GM12878 (cell line): ENCODE results near the gene KMT2E. TPM values are rescaled to one million over a fixed set of nuclear protein-coding genes. Genes with fewer than 3 reads are reported as not detected.

Source experiments
- ATAC-seq: fragments of 200-7000 bp; cut with Tn5 transposase; 3 replicates; pipeline ENCODE4 v1.9.1; 2020; ENCODE audit warnings: mild to moderate bottlenecking, moderate library complexity
- BruUV-seq: library from RNA; stranded (reverse); fragments of 400-500 nt; replicated peaks from 2 replicates; lab custom pipeline; 2021; lab: Mats Ljungman, UMichigan
- CTCF ChIA-PET: fragments of 300-600 bp; sonication (Branson Sonifier 250); formaldehyde crosslinking; extraction: SDS; loops from one replicate; lab custom pipeline; 2021; ENCODE audit warnings: inconsistent platforms; lab: Yijun Ruan, JAX
- POLR2A ChIA-PET: fragments of 350-600 bp; formaldehyde crosslinking; extraction: SDS; loops from one replicate; lab custom pipeline; 2021; ENCODE audit warnings: inconsistent platforms; lab: Charles Lee
- RAD21 ChIA-PET: fragments of 300-600 bp; sonication (Branson Sonifier 250); formaldehyde crosslinking; loops from one replicate; lab custom pipeline; 2023; ENCODE audit warnings: antibody characterized with exemption; ENCODE audit not compliant: unreplicated experiment; lab: Charles Lee
- SMC1A ChIA-PET: fragments of 300-600 bp; sonication (Branson Sonifier 250); formaldehyde crosslinking; loops from one replicate; lab custom pipeline; 2023; ENCODE audit not compliant: unreplicated experiment, uncharacterized antibody; lab: Charles Lee
- DNase-seq: peaks from one replicate; pipeline ENCODE4 v3.0.0-alpha.2; 2011; ENCODE audit warnings: low read depth, low spot score
- FAIRE-seq: peaks from 3 replicates; lab custom pipeline; 2011; peaks lifted over from hg19 to GRCh38; lab: Jason Lieb, UNC
- H2AFZ ChIP-seq: 2 replicates; pipeline ENCODE4 v1.6.0; 2011; ENCODE audit warnings: low read depth, low read length, control low read depth; ENCODE audit not compliant: control insufficient read depth
- H3K27ac ChIP-seq: 2 replicates; pipeline ENCODE4 v1.5.1; 2011; ENCODE audit warnings: control low read depth; ENCODE audit not compliant: control insufficient read depth, insufficient read depth
- H3K27me3 ChIP-seq, 2 experiments: replicated peaks in 1 of 2; 2 replicates each; pipeline versions ENCODE4 v1.6.0 to v1.6.1; 2011; ENCODE audit warnings: low read length in 1 of 2; ENCODE audit not compliant: control insufficient read depth in 2 of 2, insufficient read depth in 2 of 2
- H3K36me3 ChIP-seq, 2 experiments: 2 replicates each; pipeline ENCODE4 v1.5.1; 2011; ENCODE audit warnings: low read length in 1 of 2; ENCODE audit not compliant: control insufficient read depth in 2 of 2, insufficient read depth in 2 of 2
- H3K4me1 ChIP-seq: 2 replicates; pipeline ENCODE4 v1.6.1; 2011; ENCODE audit warnings: mild to moderate bottlenecking, low read length, moderate library complexity, mixed read lengths; ENCODE audit not compliant: control insufficient read depth, insufficient read depth
- H3K4me2 ChIP-seq: 2 replicates; pipeline ENCODE4 v1.6.0; 2011; ENCODE audit warnings: control low read depth; ENCODE audit not compliant: control insufficient read depth, insufficient read depth
- H3K4me3 ChIP-seq: fragments of 200-600 bp; sonication (generic); 2 replicates; pipeline ENCODE4 v1.5.1; 2016
- H3K79me2 ChIP-seq: 2 replicates; pipeline ENCODE4 v1.6.0; 2011; ENCODE audit warnings: low read length; ENCODE audit not compliant: control insufficient read depth, insufficient read depth
- H3K9ac ChIP-seq: 2 replicates; pipeline ENCODE4 v1.8.0; 2011; ENCODE audit warnings: low read length, control low read depth, mixed read lengths; ENCODE audit not compliant: control insufficient read depth, insufficient read depth
- H3K9me3 ChIP-seq: replicated peaks from 3 replicates; pipeline ENCODE4 v1.5.1; 2011; ENCODE audit warnings: mild to moderate bottlenecking, low read length; ENCODE audit not compliant: control insufficient read depth, insufficient read depth
- H4K20me1 ChIP-seq: 2 replicates; pipeline ENCODE4 v1.6.0; 2011; ENCODE audit not compliant: control insufficient read depth, insufficient read depth
- CBFB ChIP-seq: IDR thresholded peaks from 2 replicates; pipeline ENCODE4 v1.6.1; 2016; ENCODE audit warnings: antibody characterized with exemption, low read depth
- MYB ChIP-seq: fragments of 150-350 bp; IDR thresholded peaks from 2 replicates; pipeline ENCODE4 v1.6.1; 2014; ENCODE audit warnings: mild to moderate bottlenecking, low read depth, low read length, borderline replicate concordance
- NFIC ChIP-seq: IDR thresholded peaks from 2 replicates; pipeline ENCODE4 v1.6.1; 2012; ENCODE audit warnings: low read depth, mild to moderate bottlenecking, inconsistent platforms, low read length, moderate library complexity
- POLR2A ChIP-seq: IDR thresholded peaks from 2 replicates; pipeline ENCODE4 v1.6.1; 2011; ENCODE audit warnings: low read depth, mild to moderate bottlenecking, low read length
- POLR2AphosphoS5 ChIP-seq: IDR thresholded peaks from 2 replicates; pipeline ENCODE4 v1.6.1; 2011; ENCODE audit warnings: mild to moderate bottlenecking, low read length, inconsistent platforms
- SIX5 ChIP-seq: IDR thresholded peaks from 2 replicates; pipeline ENCODE4 v1.6.1; 2011; ENCODE audit warnings: mild to moderate bottlenecking, low read depth, low read length, moderate library complexity; ENCODE audit not compliant: severe bottlenecking
- SREBF1 ChIP-seq: IDR thresholded peaks from 2 replicates; pipeline ENCODE4 v1.6.1; 2012; ENCODE audit warnings: mild to moderate bottlenecking, low read length
- WGBS: methylation state at CpG from one replicate; pipeline ENCODE4 v1.1.6; 2016; ENCODE audit warnings: low lambda C conversion rate; ENCODE audit not compliant: insufficient replicate concordance, insufficient coverage; ENCODE audit errors: missing lambda C conversion rate; 5-methylcytosine and 5-hydroxymethylcytosine counted together
- in situ Hi-C: fragments of 300-500 bp; cut with MboI; formaldehyde crosslinking; loops from 9 replicates; pipeline ENCODE4 v1.14.3; 2018; ENCODE audit warnings: mixed read lengths
- intact Hi-C: fragments of 100-400 bp; cut with micrococcal nuclease; formaldehyde crosslinking; loops from one replicate; pipeline ENCODE4 v1.14.2; 2022; ENCODE audit not compliant: unreplicated experiment
- polyA plus RNA-seq, 11 experiments: library from polyadenylated mRNA; depleted of rRNA in 4 of 11; unstranded in 6 of 11; stranded (reverse) in 5 of 11; fragments of >200 nt; fragmentation: Nextera tagmentation in 4 of 11; fragmentation: Illumina TruSeq in 1 of 11; extraction: Ambion mirVana in 4 of 11; extraction: Trizol in 1 of 11; gene quantifications; 1 replicate in 1 of 11; 2 replicates in 10 of 11; pipeline versions ENCODE4 v1.2.1 to v1.2.3, GENCODE V29; 2011 to 2016; ENCODE audit warnings: inconsistent platforms in 2 of 11, missing spikeins in 2 of 11, low read depth in 1 of 11
- total RNA-seq, 4 experiments: library from RNA; depleted of rRNA in 3 of 4; stranded (reverse); fragments of >200 nt in 3 of 4; fragmentation: Illumina TruSeq in 1 of 4; extraction: Trizol in 1 of 4; gene quantifications; 2 replicates each; pipeline versions ENCODE4 v1.2.1 to v1.2.3, GENCODE V29; 2013 to 2021
- TF ChIP-seq, protein P1 (sequence below): IDR thresholded peaks from 2 replicates; pipeline ENCODE4 v1.6.1; 2011; ENCODE audit warnings: low read depth, mild to moderate bottlenecking, low read length, moderate library complexity, borderline replicate concordance; ENCODE audit errors: extremely low read depth
- TF ChIP-seq, protein P2 (sequence below): IDR thresholded peaks from 2 replicates; pipeline ENCODE4 v1.6.1; 2012; ENCODE audit warnings: improper control_type of control experiment, low read depth, low read length; ENCODE audit not compliant: insufficient replicate concordance

The KMT2E gene
- total and polyA plus RNA-seq, 10 of the 15 experiments (the other 5 are each of a cell fraction or from before 2014, with no cell fraction given) = 13.2 to 68.1 (median 34.1) TPM

DNA sequence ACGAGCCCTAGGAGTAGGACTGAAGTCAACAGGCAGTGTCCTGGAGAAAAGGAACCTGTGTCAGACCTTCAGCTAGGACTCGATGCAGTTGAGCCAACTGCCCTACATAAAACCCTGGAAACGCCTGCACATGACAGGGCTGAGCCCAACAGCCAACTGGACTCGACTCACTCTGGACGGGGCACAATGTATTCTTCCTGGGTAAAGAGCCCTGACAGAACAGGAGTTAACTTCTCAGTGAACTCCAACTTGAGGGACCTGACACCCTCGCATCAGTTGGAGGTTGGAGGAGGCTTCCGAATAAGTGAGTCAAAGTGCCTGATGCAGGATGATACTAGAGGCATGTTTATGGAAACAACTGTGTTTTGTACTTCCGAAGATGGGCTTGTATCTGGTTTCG is 93.5 kb downstream of the KMT2E start:
- H3K36me3 ChIP-seq = peaks cover 10 to 50% of the 10 kb centered on the region in 2 experiments
- 97% methylated on average over 9 of the region's 9 CpGs for WGBS
- SMC1A ChIA-PET = no interaction called here
- H3K4me1 ChIP-seq = peaks cover 5% of the 10 kb centered on the region; the same call in 1 of the 2 replicates
- CTCF ChIA-PET = no interaction called here
- no peaks in the 10 kb centered on the region for H4K20me1 ChIP-seq
- H3K27ac ChIP-seq = no peak overlapping the region
- H3K4me2 ChIP-seq = no peak overlapping the region
- no peaks in the 10 kb centered on the region for H3K9me3 ChIP-seq
- no peak for DNase-seq
- H3K79me2 ChIP-seq = no peaks in the 10 kb centered on the region; the same call in 1 of the 2 replicates
- no peak overlapping the region for H2AFZ ChIP-seq
- RAD21 ChIA-PET = no interaction called here
- FAIRE-seq = no peak
- BruUV-seq = TSS peak; percentile 28
- H3K4me3 ChIP-seq = no peak overlapping the region
- no peak overlapping the region for H3K9ac ChIP-seq
- ATAC-seq = no peak
- in situ Hi-C loops (no loop called here), intact Hi-C loops (no loop called here)
- no peaks in the 10 kb centered on the region for H3K27me3 ChIP-seq
- POLR2A ChIA-PET = no interaction called here
- TF ChIP-seq CBFB = no peak
- peak; percentile 61 for TF ChIP-seq POLR2AphosphoS5
- TF ChIP-seq, all 136 proteins: peak for 1

DNA sequence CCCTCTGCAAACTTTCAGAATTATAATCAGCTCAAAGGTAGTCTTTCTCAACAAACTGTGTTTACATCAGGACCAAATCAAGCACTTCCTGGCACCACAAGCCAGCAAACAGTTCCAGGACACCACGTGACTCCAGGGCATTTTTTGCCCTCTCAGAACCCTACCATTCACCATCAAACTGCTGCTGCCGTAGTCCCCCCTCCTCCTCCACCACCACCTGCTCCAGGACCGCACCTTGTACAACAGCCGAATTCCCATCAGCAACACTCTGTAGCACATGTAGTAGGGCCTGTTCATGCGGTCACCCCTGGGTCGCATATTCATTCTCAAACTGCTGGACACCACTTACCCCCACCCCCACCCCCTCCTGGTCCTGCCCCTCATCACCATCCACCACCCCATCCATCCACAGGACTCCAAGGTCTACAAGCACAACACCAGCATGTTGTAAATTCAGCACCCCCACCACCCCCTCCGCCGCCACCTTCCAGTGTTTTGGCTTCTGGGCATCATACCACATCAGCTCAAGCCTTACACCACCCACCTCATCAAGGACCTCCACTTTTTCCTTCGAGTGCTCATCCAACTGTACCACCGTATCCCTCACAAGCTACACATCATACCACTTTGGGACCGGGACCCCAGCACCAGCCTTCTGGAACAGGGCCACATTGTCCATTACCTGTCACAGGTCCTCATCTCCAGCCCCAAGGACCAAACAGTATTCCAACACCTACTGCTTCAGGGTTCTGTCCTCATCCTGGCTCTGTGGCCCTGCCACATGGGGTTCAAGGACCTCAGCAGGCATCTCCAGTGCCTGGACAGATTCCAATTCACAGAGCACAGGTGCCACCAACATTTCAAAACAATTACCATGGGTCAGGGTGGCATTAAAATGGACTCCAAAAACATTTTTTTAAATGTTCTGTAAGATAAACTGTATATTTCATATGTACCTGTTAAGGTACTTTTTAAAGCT is 98.7 kb downstream of the KMT2E start:
- 87% methylated on average over 11 of the region's 11 CpGs for WGBS
- H3K9ac ChIP-seq = no peak overlapping the region
- CTCF ChIA-PET = interaction anchor here (1.1 to 1.5 kb wide), 2 partner anchors 131 to 190 kb away, joined by 3 to 5 read pairs; no protein-coding TSS in a partner anchor
- H3K9me3 ChIP-seq = no peaks in the 10 kb centered on the region
- peak; percentile 24 for ATAC-seq
- H3K4me2 ChIP-seq = no peak overlapping the region
- no peaks in the 10 kb centered on the region for H3K79me2 ChIP-seq
- DNase-seq = no peak
- no peaks in the 10 kb centered on the region for H3K27me3 ChIP-seq
- BruUV-seq = no TSS peak
- intact Hi-C loops (no loop called here), in situ Hi-C loops (no loop called here)
- peaks cover 6 to 41% of the 10 kb centered on the region in 2 experiments for H3K36me3 ChIP-seq
- H2AFZ ChIP-seq = no peak overlapping the region
- no peak overlapping the region for H3K4me3 ChIP-seq
- POLR2A ChIA-PET = interaction anchor here (0.6 to 1.2 kb wide), 3 partner anchors 14 to 177 kb away, joined by 3 to 4 read pairs (median 4); no protein-coding TSS in a partner anchor
- RAD21 ChIA-PET = interaction anchor here (0.7 to 1.0 kb wide), 2 partner anchors 133 to 186 kb away, joined by 3 read pairs; no protein-coding TSS in a partner anchor
- no peak overlapping the region for H3K27ac ChIP-seq
- FAIRE-seq = no peak
- no peaks in the 10 kb centered on the region for H4K20me1 ChIP-seq
- SMC1A ChIA-PET = interaction anchor here (0.6 to 1.8 kb wide), 9 partner anchors 13 to 477 kb away, joined by 3 to 5 read pairs (median 3); no protein-coding TSS in a partner anchor
- H3K4me1 ChIP-seq = no peaks in the 10 kb centered on the region
- TF ChIP-seq SREBF1 = no peak
- TF ChIP-seq POLR2AphosphoS5 = peak; percentile 25; the same call in 1 of the 2 replicates
- TF ChIP-seq NFIC = no peak
- TF ChIP-seq POLR2A = peak; percentile 28; the same call in 1 of the 2 replicates
- TF ChIP-seq, protein P1, sequence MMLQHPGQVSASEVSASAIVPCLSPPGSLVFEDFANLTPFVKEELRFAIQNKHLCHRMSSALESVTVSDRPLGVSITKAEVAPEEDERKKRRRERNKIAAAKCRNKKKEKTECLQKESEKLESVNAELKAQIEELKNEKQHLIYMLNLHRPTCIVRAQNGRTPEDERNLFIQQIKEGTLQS = no peak
- no peak for TF ChIP-seq MYB
- TF ChIP-seq SIX5 = no peak
- TF ChIP-seq, protein P2, sequence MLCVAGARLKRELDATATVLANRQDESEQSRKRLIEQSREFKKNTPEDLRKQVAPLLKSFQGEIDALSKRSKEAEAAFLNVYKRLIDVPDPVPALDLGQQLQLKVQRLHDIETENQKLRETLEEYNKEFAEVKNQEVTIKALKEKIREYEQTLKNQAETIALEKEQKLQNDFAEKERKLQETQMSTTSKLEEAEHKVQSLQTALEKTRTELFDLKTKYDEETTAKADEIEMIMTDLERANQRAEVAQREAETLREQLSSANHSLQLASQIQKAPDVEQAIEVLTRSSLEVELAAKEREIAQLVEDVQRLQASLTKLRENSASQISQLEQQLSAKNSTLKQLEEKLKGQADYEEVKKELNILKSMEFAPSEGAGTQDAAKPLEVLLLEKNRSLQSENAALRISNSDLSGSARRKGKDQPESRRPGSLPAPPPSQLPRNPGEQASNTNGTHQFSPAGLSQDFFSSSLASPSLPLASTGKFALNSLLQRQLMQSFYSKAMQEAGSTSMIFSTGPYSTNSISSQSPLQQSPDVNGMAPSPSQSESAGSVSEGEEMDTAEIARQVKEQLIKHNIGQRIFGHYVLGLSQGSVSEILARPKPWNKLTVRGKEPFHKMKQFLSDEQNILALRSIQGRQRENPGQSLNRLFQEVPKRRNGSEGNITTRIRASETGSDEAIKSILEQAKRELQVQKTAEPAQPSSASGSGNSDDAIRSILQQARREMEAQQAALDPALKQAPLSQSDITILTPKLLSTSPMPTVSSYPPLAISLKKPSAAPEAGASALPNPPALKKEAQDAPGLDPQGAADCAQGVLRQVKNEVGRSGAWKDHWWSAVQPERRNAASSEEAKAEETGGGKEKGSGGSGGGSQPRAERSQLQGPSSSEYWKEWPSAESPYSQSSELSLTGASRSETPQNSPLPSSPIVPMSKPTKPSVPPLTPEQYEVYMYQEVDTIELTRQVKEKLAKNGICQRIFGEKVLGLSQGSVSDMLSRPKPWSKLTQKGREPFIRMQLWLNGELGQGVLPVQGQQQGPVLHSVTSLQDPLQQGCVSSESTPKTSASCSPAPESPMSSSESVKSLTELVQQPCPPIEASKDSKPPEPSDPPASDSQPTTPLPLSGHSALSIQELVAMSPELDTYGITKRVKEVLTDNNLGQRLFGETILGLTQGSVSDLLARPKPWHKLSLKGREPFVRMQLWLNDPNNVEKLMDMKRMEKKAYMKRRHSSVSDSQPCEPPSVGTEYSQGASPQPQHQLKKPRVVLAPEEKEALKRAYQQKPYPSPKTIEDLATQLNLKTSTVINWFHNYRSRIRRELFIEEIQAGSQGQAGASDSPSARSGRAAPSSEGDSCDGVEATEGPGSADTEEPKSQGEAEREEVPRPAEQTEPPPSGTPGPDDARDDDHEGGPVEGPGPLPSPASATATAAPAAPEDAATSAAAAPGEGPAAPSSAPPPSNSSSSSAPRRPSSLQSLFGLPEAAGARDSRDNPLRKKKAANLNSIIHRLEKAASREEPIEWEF = no peak
